Epithelial cell of proximal tubule (primary cell): ENCODE data around the gene U2AF1. TPM values are rescaled to one million over a fixed set of nuclear protein-coding genes. Genes with fewer than 3 reads are reported as not detected.
"Not testable (repeated sequence)": the region's sequence is repeated elsewhere in the genome, so short reads cannot be mapped to it uniquely, and the experiment has no call there.

Experiments used
- DNase-seq: peaks from one replicate; pipeline ENCODE4 v3.0.0-alpha.2; 2011; ENCODE audit warnings: low read depth
- H3K4me3 ChIP-seq: 2 replicates; pipeline ENCODE4 v1.5.1; 2011; ENCODE audit warnings: low read depth, mild to moderate bottlenecking, low read length
- total RNA-seq: library from RNA; depleted of rRNA; stranded (reverse); fragments of >200 nt; gene quantifications from 2 replicates; pipeline ENCODE4 v1.2.3, GENCODE V29; 2015

Gene U2AF1
- total RNA-seq, 1 donor from 2014 or later, result 24.7 TPM

- DNase-seq, result not testable (repeated sequence)
Measured at GRCh38 chr21:43089463-43089862, 17.9 kb downstream of the U2AF1 start.

GRCh38 chr21:43082587-43083300, 24.6 kb downstream of the U2AF1 start:
- H3K4me3 ChIP-seq, DNase-seq: not testable (repeated sequence)

More at GRCh38 chr21:43089463-43089862, 17.9 kb downstream of the U2AF1 start:
- not testable (repeated sequence) for H3K4me3 ChIP-seq

GRCh38 chr21:43076643-43077042, 30.7 kb downstream of the U2AF1 start:
- not testable (repeated sequence) for H3K4me3 ChIP-seq, DNase-seq

- DNase-seq, result not testable (repeated sequence)
Measured at GRCh38 chr21:43076023-43076637, 31.2 kb downstream of the U2AF1 start.

GRCh38 chr21:43075170-43076022, 32.0 kb downstream of the U2AF1 start, which contains the start of gene CBS:
CBS (minus strand) TSS chr21:43075835; CDS start chr21:43072193, 3,642 bp downstream.
- DNase-seq, H3K4me3 ChIP-seq: not testable (repeated sequence)

More at GRCh38 chr21:43076023-43076637, 31.2 kb downstream of the U2AF1 start:
- H3K4me3 ChIP-seq, result not testable (repeated sequence)

GRCh38 chr21:43074401-43075169, 32.8 kb downstream of the U2AF1 start:
- not testable (repeated sequence) for DNase-seq, H3K4me3 ChIP-seq

GRCh38 chr21:43072742-43073141, 34.6 kb downstream of the U2AF1 start:
- DNase-seq, H3K4me3 ChIP-seq: not testable (repeated sequence)

- not testable (repeated sequence) for H3K4me3 ChIP-seq, DNase-seq
Measured at GRCh38 chr21:43069682-43070081, 37.7 kb downstream of the U2AF1 start.

GRCh38 chr21:43068065-43068464, 39.3 kb downstream of the U2AF1 start:
- H3K4me3 ChIP-seq, DNase-seq: not testable (repeated sequence)

- not testable (repeated sequence) for H3K4me3 ChIP-seq, DNase-seq
Measured at GRCh38 chr21:43066690-43067089, 40.7 kb downstream of the U2AF1 start.

GRCh38 chr21:43065991-43066390, 41.4 kb downstream of the U2AF1 start:
- H3K4me3 ChIP-seq, DNase-seq: not testable (repeated sequence)

- DNase-seq, H3K4me3 ChIP-seq: not testable (repeated sequence)
Measured at GRCh38 chr21:43064265-43064917, 43.0 kb downstream of the U2AF1 start.

GRCh38 chr21:43062955-43063664, 44.3 kb downstream of the U2AF1 start:
- not testable (repeated sequence) for H3K4me3 ChIP-seq, DNase-seq

GRCh38 chr21:43053112-43053511, 54.3 kb downstream of the U2AF1 start:
- not testable (repeated sequence) for H3K4me3 ChIP-seq, DNase-seq

- not testable (repeated sequence) for H3K4me3 ChIP-seq, DNase-seq
Measured at GRCh38 chr21:43045876-43046821, 61.2 kb downstream of the U2AF1 start.

GRCh38 chr21:43045165-43045875, 62.0 kb downstream of the U2AF1 start:
- not testable (repeated sequence) for DNase-seq, H3K4me3 ChIP-seq
